GM12878 (cell line): Measurements from ENCODE around the gene CAMK4. TPM values are rescaled to one million over a fixed set of nuclear protein-coding genes. Genes with fewer than 3 reads are reported as not detected.

Experiments
- ATAC-seq: fragments of 200-7000 bp; cut with Tn5 transposase; 3 replicates; pipeline ENCODE4 v1.9.1; 2020; ENCODE audit warnings: mild to moderate bottlenecking, moderate library complexity
- BruUV-seq: library from RNA; stranded (reverse); fragments of 400-500 nt; replicated peaks from 2 replicates; lab custom pipeline; 2021; lab: Mats Ljungman, UMichigan
- CTCF ChIA-PET: fragments of 300-600 bp; sonication (Branson Sonifier 250); formaldehyde crosslinking; extraction: SDS; loops from one replicate; lab custom pipeline; 2021; ENCODE audit warnings: inconsistent platforms; lab: Yijun Ruan, JAX
- POLR2A ChIA-PET: fragments of 350-600 bp; formaldehyde crosslinking; extraction: SDS; loops from one replicate; lab custom pipeline; 2021; ENCODE audit warnings: inconsistent platforms; lab: Charles Lee
- RAD21 ChIA-PET: fragments of 300-600 bp; sonication (Branson Sonifier 250); formaldehyde crosslinking; loops from one replicate; lab custom pipeline; 2023; ENCODE audit warnings: antibody characterized with exemption; ENCODE audit not compliant: unreplicated experiment; lab: Charles Lee
- SMC1A ChIA-PET: fragments of 300-600 bp; sonication (Branson Sonifier 250); formaldehyde crosslinking; loops from one replicate; lab custom pipeline; 2023; ENCODE audit not compliant: unreplicated experiment, uncharacterized antibody; lab: Charles Lee
- DNase-seq: peaks from one replicate; pipeline ENCODE4 v3.0.0-alpha.2; 2011; ENCODE audit warnings: low read depth, low spot score
- FAIRE-seq: peaks from 3 replicates; lab custom pipeline; 2011; peaks lifted over from hg19 to GRCh38; lab: Jason Lieb, UNC
- H2AFZ ChIP-seq: 2 replicates; pipeline ENCODE4 v1.6.0; 2011; ENCODE audit warnings: low read depth, low read length, control low read depth; ENCODE audit not compliant: control insufficient read depth
- H3K27ac ChIP-seq: 2 replicates; pipeline ENCODE4 v1.5.1; 2011; ENCODE audit warnings: control low read depth; ENCODE audit not compliant: control insufficient read depth, insufficient read depth
- H3K27me3 ChIP-seq, 2 experiments: replicated peaks in 1 of 2; 2 replicates each; pipeline versions ENCODE4 v1.6.0 to v1.6.1; 2011; ENCODE audit warnings: low read length in 1 of 2; ENCODE audit not compliant: control insufficient read depth in 2 of 2, insufficient read depth in 2 of 2
- H3K36me3 ChIP-seq, 2 experiments: 2 replicates each; pipeline ENCODE4 v1.5.1; 2011; ENCODE audit warnings: low read length in 1 of 2; ENCODE audit not compliant: control insufficient read depth in 2 of 2, insufficient read depth in 2 of 2
- H3K4me1 ChIP-seq: 2 replicates; pipeline ENCODE4 v1.6.1; 2011; ENCODE audit warnings: mild to moderate bottlenecking, low read length, moderate library complexity, mixed read lengths; ENCODE audit not compliant: control insufficient read depth, insufficient read depth
- H3K4me2 ChIP-seq: 2 replicates; pipeline ENCODE4 v1.6.0; 2011; ENCODE audit warnings: control low read depth; ENCODE audit not compliant: control insufficient read depth, insufficient read depth
- H3K4me3 ChIP-seq: fragments of 200-600 bp; sonication (generic); 2 replicates; pipeline ENCODE4 v1.5.1; 2016
- H3K79me2 ChIP-seq: 2 replicates; pipeline ENCODE4 v1.6.0; 2011; ENCODE audit warnings: low read length; ENCODE audit not compliant: control insufficient read depth, insufficient read depth
- H3K9ac ChIP-seq: 2 replicates; pipeline ENCODE4 v1.8.0; 2011; ENCODE audit warnings: low read length, control low read depth, mixed read lengths; ENCODE audit not compliant: control insufficient read depth, insufficient read depth
- H3K9me3 ChIP-seq: replicated peaks from 3 replicates; pipeline ENCODE4 v1.5.1; 2011; ENCODE audit warnings: mild to moderate bottlenecking, low read length; ENCODE audit not compliant: control insufficient read depth, insufficient read depth
- H4K20me1 ChIP-seq: 2 replicates; pipeline ENCODE4 v1.6.0; 2011; ENCODE audit not compliant: control insufficient read depth, insufficient read depth
- IRF4 ChIP-seq: IDR thresholded peaks from 2 replicates; pipeline ENCODE4 v1.6.1; 2011; ENCODE audit warnings: low read depth, low read length
- MLLT1 ChIP-seq: fragments of 450-650 bp; IDR thresholded peaks from 2 replicates; pipeline ENCODE4 v1.6.1; 2016; ENCODE audit warnings: mild to moderate bottlenecking
- SPI1 ChIP-seq: IDR thresholded peaks from 2 replicates; pipeline ENCODE4 v1.6.1; 2011; ENCODE audit warnings: low read depth, mild to moderate bottlenecking, low read length, moderate library complexity, borderline replicate concordance; ENCODE audit not compliant: insufficient read depth
- YY1 ChIP-seq: IDR thresholded peaks from 2 replicates; pipeline ENCODE4 v1.6.1; 2011; ENCODE audit warnings: low read depth, mild to moderate bottlenecking, low read length
- ZNF207 ChIP-seq: fragments of 450-650 bp; IDR thresholded peaks from 2 replicates; pipeline ENCODE4 v1.6.1; 2014; ENCODE audit warnings: antibody characterized with exemption, mild to moderate bottlenecking, borderline replicate concordance
- ZNF592 ChIP-seq: fragments of 450-650 bp; IDR thresholded peaks from 2 replicates; pipeline ENCODE4 v1.6.1; 2017; ENCODE audit warnings: mild to moderate bottlenecking, moderate library complexity
- WGBS: methylation state at CpG from one replicate; pipeline ENCODE4 v1.1.6; 2016; ENCODE audit warnings: low lambda C conversion rate; ENCODE audit not compliant: insufficient replicate concordance, insufficient coverage; ENCODE audit errors: missing lambda C conversion rate; 5-methylcytosine and 5-hydroxymethylcytosine counted together
- in situ Hi-C: fragments of 300-500 bp; cut with MboI; formaldehyde crosslinking; loops from 9 replicates; pipeline ENCODE4 v1.14.3; 2018; ENCODE audit warnings: mixed read lengths
- intact Hi-C: fragments of 100-400 bp; cut with micrococcal nuclease; formaldehyde crosslinking; loops from one replicate; pipeline ENCODE4 v1.14.2; 2022; ENCODE audit not compliant: unreplicated experiment
- polyA plus RNA-seq, 11 experiments: library from polyadenylated mRNA; depleted of rRNA in 4 of 11; unstranded in 6 of 11; stranded (reverse) in 5 of 11; fragments of >200 nt; fragmentation: Nextera tagmentation in 4 of 11; fragmentation: Illumina TruSeq in 1 of 11; extraction: Ambion mirVana in 4 of 11; extraction: Trizol in 1 of 11; gene quantifications; 1 replicate in 1 of 11; 2 replicates in 10 of 11; pipeline versions ENCODE4 v1.2.1 to v1.2.3, GENCODE V29; 2011 to 2016; ENCODE audit warnings: inconsistent platforms in 2 of 11, missing spikeins in 2 of 11, low read depth in 1 of 11
- total RNA-seq, 4 experiments: library from RNA; depleted of rRNA in 3 of 4; stranded (reverse); fragments of >200 nt in 3 of 4; fragmentation: Illumina TruSeq in 1 of 4; extraction: Trizol in 1 of 4; gene quantifications; 2 replicates each; pipeline versions ENCODE4 v1.2.1 to v1.2.3, GENCODE V29; 2013 to 2021

The CAMK4 gene
- total and polyA plus RNA-seq, 10 of the 15 experiments (the other 5 are each of a cell fraction or from before 2014, with no cell fraction given) = 13.3 to 51.9 (median 35.3) TPM

GRCh38 chr5:111461934-111462333 lies 237.8 kb downstream of the CAMK4 start:
- in situ Hi-C loops (no loop called here), intact Hi-C loops (loop anchor here (2.0 kb wide), 1 partner anchor 303 kb away; no protein-coding TSS in a partner anchor)
- ChIA-PET CTCF (interaction anchor here (0.6 to 2.1 kb wide), 10 partner anchors 16 to 330 kb away, joined by 3 to 11 read pairs (median 4); no protein-coding TSS in a partner anchor), POLR2A (interaction anchor here (0.6 kb wide), 1 partner anchor 304 kb away, joined by 3 read pairs; no protein-coding TSS in a partner anchor), SMC1A (interaction anchor here (0.6 to 3.3 kb wide), 6 partner anchors 7 to 303 kb away, joined by 3 to 17 read pairs (median 4); no protein-coding TSS in a partner anchor), RAD21 (interaction anchor here (1.1 to 2.0 kb wide), 4 partner anchors 105 to 685 kb away, joined by 3 to 6 read pairs (median 4); no protein-coding TSS in a partner anchor)
- H3K9me3 ChIP-seq = peaks cover 2% of the 10 kb centered on the region; the same call in 2 of the 3 replicates
- no peak overlapping the region for H2AFZ ChIP-seq
- H3K36me3 ChIP-seq = peaks cover 0 to 3% of the 10 kb centered on the region in 2 experiments; a peak in 1 of 4 replicates
- H3K4me1 ChIP-seq = peaks cover 3% of the 10 kb centered on the region; the same call in 1 of the 2 replicates
- H4K20me1 ChIP-seq = no peaks in the 10 kb centered on the region
- BruUV-seq = no TSS peak
- no peak overlapping the region for H3K4me2 ChIP-seq
- DNase-seq (no peak), ATAC-seq (peak; percentile 31; the same call in 1 of the 3 replicates), FAIRE-seq (no peak)
- no peak overlapping the region for H3K27ac ChIP-seq
- no peak overlapping the region for H3K4me3 ChIP-seq
- no peak for TF ChIP-seq ZNF592
- TF ChIP-seq ZNF207 = no peak
- peak; percentile 23; the same call in 1 of the 2 replicates for TF ChIP-seq SPI1
- no peak for TF ChIP-seq MLLT1
- TF ChIP-seq YY1 = 0 out of 2 replicates have a peak, but pooled peaks have one; percentile 25
- TF ChIP-seq IRF4 = no peak
- 18% methylated on average over 2 of the region's 2 CpGs for WGBS
- no peaks in the 10 kb centered on the region for H3K79me2 ChIP-seq
- no peak overlapping the region for H3K9ac ChIP-seq
- H3K27me3 ChIP-seq = no peaks in the 10 kb centered on the region
